ENCODE measurements around the gene ZNF577. TPM values are rescaled to one million over a fixed set of nuclear protein-coding genes. Genes with fewer than 3 reads are reported as not detected.
A peak's percentile ranks its signal among the peaks of the same experiment; 100 is the strongest.

Gene ZNF577
- total and polyA plus RNA-seq, 2 of the 13 experiments (the other 11 are each of a cell fraction or from before 2014, with no cell fraction given): 5.7 to 7.6 TPM

DNA sequence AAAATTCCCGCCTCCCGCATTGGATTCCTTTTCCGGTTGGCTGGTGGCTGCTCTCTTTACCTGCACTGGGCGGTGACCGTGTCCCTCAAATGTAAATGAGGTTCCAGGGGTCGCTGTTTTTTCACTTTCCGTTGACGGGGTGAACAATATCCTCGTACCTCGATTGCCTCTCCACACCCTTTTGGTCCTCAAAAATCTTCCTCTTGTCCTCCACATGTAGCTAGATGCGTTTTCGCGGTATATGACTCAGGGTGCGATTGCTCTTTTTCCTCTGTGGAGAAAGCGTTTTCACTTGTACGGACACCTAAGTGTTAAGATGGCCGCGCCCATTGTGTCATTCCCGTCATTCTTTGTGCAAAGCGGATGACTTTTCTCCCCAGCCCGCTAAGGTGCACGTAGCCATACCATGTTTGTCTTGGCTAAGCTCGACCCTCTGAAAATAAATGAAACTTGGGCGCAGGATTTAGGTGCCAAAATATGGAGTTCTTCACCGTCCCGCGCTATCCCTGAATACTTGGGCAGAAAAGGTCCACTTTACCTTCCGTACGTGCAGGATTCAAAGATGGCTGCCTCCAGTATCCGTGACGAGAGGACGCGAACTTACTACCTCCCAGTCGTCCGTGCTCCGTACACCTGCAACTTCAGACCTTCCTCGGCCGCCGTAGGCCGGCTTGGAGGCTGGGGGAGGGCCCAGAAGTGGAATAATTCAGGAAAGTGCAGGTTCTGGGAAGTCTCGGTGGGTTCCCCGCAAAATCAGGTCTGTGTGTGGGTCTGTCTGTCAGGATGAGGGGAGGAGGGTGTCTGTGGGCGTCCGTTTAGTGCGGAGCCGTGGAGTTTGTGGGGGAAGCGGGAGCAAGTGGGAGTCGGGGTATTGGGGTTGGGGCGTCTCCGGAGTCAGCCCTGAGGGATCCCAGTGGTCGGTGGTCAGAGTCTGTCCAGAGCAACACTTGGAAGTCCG lies 39.3 kb upstream of the ZNF577 start, which contains the start of gene ZNF613 (continued):
- TF ChIP-seq, protein P1, sequence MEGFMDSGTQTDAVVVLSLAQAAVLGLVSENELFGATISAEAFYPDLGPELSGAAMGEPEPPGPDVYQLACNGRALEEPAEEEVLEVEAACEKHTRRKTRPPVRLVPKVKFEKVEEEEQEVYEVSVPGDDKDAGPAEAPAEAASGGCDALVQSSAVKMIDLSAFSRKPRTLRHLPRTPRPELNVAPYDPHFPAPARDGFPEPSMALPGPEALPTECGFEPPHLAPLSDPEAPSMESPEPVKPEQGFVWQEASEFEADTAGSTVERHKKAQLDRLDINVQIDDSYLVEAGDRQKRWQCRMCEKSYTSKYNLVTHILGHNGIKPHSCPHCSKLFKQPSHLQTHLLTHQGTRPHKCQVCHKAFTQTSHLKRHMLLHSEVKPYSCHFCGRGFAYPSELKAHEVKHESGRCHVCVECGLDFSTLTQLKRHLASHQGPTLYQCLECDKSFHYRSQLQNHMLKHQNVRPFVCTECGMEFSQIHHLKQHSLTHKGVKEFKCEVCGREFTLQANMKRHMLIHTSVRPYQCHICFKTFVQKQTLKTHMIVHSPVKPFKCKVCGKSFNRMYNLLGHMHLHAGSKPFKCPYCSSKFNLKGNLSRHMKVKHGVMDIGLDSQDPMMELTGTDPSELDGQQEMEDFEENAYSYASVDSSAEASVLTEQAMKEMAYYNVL (CRISPR knock-in tag; IDR thresholded peaks at IDR 0.05; ENCODE audit: borderline replicate concordance): peak; percentile 85; the same call in 1 of the 2 replicates
- TF ChIP-seq KDM3A (CRISPR knock-in tag; IDR thresholded peaks at IDR 0.05; ENCODE audit: low read depth): 0 out of 2 replicates have a peak, but pooled peaks have one; percentile 76
- 0 out of 2 replicates have a peak, but pooled peaks have one; percentile 31 for TF ChIP-seq ZNF775 (CRISPR knock-in tag; IDR thresholded peaks at IDR 0.05; ENCODE audit: borderline replicate concordance)
- TF ChIP-seq, protein P2, sequence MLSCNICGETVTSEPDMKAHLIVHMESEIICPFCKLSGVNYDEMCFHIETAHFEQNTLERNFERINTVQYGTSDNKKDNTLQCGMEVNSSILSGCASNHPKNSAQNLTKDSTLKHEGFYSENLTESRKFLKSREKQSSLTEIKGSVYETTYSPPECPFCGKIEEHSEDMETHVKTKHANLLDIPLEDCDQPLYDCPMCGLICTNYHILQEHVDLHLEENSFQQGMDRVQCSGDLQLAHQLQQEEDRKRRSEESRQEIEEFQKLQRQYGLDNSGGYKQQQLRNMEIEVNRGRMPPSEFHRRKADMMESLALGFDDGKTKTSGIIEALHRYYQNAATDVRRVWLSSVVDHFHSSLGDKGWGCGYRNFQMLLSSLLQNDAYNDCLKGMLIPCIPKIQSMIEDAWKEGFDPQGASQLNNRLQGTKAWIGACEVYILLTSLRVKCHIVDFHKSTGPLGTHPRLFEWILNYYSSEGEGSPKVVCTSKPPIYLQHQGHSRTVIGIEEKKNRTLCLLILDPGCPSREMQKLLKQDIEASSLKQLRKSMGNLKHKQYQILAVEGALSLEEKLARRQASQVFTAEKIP (CRISPR knock-in tag; IDR thresholded peaks at IDR 0.05; ENCODE audit: borderline replicate concordance): no peak
- peak; percentile 65; the same call in 1 of the 2 replicates for TF ChIP-seq SNAI1 (CRISPR knock-in tag; IDR thresholded peaks at IDR 0.05; ENCODE audit: borderline replicate concordance)
- TF ChIP-seq ZKSCAN5 (CRISPR knock-in tag; IDR thresholded peaks at IDR 0.05): no peak
- TF ChIP-seq, protein P3, sequence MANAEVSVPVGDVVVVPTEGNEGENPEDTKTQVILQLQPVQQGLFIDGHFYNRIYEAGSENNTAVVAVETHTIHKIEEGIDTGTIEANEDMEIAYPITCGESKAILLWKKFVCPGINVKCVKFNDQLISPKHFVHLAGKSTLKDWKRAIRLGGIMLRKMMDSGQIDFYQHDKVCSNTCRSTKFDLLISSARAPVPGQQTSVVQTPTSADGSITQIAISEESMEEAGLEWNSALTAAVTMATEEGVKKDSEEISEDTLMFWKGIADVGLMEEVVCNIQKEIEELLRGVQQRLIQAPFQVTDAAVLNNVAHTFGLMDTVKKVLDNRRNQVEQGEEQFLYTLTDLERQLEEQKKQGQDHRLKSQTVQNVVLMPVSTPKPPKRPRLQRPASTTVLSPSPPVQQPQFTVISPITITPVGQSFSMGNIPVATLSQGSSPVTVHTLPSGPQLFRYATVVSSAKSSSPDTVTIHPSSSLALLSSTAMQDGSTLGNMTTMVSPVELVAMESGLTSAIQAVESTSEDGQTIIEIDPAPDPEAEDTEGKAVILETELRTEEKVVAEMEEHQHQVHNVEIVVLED (CRISPR knock-in tag; IDR thresholded peaks at IDR 0.05; ENCODE audit: borderline replicate concordance): peak; percentile 83
- TF ChIP-seq HCFC1 (IDR thresholded peaks at IDR 0.05; ENCODE audit: low read depth, low read length): peak; percentile 53; the same call in 1 of the 2 replicates
- no peak for TF ChIP-seq SMAD9 (CRISPR knock-in tag; IDR thresholded peaks at IDR 0.05)
- peak; percentile 49; the same call in 1 of the 2 replicates for TF ChIP-seq KDM5B (CRISPR knock-in tag; IDR thresholded peaks at IDR 0.05; ENCODE audit: borderline replicate concordance)
- TF ChIP-seq SIX1 (CRISPR knock-in tag; IDR thresholded peaks at IDR 0.05; ENCODE audit: borderline replicate concordance): no peak
- TF ChIP-seq MAF1 (CRISPR knock-in tag; IDR thresholded peaks at IDR 0.05; ENCODE audit: borderline replicate concordance): 0 out of 2 replicates have a peak, but pooled peaks have one; percentile 14
- TF ChIP-seq GABPA (IDR thresholded peaks at IDR 0.05; ENCODE audit: low read depth, low read length): peak; percentile 30; the same call in 1 of the 2 replicates
- TF ChIP-seq GABPA (CRISPR knock-in tag; IDR thresholded peaks at IDR 0.05; ENCODE audit: low read depth): peak; percentile 84
- TF ChIP-seq PPARG (CRISPR knock-in tag; conservative IDR thresholded peaks at IDR 0.05): 0 out of 2 replicates have a peak, but pooled peaks have one; percentile 13
- TF ChIP-seq NR1H2 (CRISPR knock-in tag; IDR thresholded peaks at IDR 0.05; ENCODE audit: borderline replicate concordance, low read depth): no peak
- peak; percentile 77 for TF ChIP-seq ATF1 (CRISPR knock-in tag; IDR thresholded peaks at IDR 0.05)
- TF ChIP-seq NAIF1 (CRISPR knock-in tag; IDR thresholded peaks at IDR 0.05; ENCODE audit: borderline replicate concordance): no peak; the same call in 1 of the 2 replicates
- TF ChIP-seq, protein P4, sequence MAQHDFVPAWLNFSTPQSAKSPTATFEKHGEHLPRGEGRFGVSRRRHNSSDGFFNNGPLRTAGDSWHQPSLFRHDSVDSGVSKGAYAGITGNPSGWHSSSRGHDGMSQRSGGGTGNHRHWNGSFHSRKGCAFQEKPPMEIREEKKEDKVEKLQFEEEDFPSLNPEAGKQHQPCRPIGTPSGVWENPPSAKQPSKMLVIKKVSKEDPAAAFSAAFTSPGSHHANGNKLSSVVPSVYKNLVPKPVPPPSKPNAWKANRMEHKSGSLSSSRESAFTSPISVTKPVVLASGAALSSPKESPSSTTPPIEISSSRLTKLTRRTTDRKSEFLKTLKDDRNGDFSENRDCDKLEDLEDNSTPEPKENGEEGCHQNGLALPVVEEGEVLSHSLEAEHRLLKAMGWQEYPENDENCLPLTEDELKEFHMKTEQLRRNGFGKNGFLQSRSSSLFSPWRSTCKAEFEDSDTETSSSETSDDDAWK (CRISPR knock-in tag; IDR thresholded peaks at IDR 0.05): no peak
